Measurements from ENCODE around the gene EML4.
"Not testable (repeated sequence)": the region's sequence is repeated elsewhere in the genome, so short reads cannot be mapped to it uniquely, and the experiment has no call there.

EML4 gene

GRCh38 chr2:42132966-42133641 is 36.0 kb upstream of the EML4 start:
- ChIA-PET CTCF (interaction anchor here (0.7 to 1.9 kb wide), 14 partner anchors 9 to 88 kb away, joined by 3 to 7 read pairs (median 4); no protein-coding TSS in a partner anchor), POLR2A (interaction anchor here (0.6 to 1.5 kb wide), 4 partner anchors 10 to 37 kb away, joined by 3 to 5 read pairs (median 3); no protein-coding TSS in a partner anchor)
- peak; percentile 92 to 97 (median 96) for DNase-seq
- no peak overlapping the region for H3K27ac ChIP-seq (ENCODE audit: insufficient read depth in 1 of 2, low read depth in 1 of 2, low read length in 2 of 2, poor library complexity in 1 of 2, severe bottlenecking in 2 of 2)
- H3K36me3 ChIP-seq (ENCODE audit: control insufficient read depth in 4 of 4, insufficient read depth in 4 of 4, low read length in 3 of 4), result no peaks in the 10 kb centered on the region
- peaks cover 0 to 8% (median 0%) of the 10 kb centered on the region in 5 experiments for H3K27me3 ChIP-seq (replicated peaks in 2 of 5; ENCODE audit: control insufficient read depth in 4 of 5, insufficient read depth in 5 of 5, low read length in 4 of 5)
- peak overlapping the region in 1 of 7 experiments; percentile 64 for H3K4me3 ChIP-seq (ENCODE audit: control insufficient read depth in 1 of 7, extremely low read depth in 1 of 7, insufficient read depth in 4 of 7, low read depth in 2 of 7, low read length in 6 of 7)
- H3K9me3 ChIP-seq (ENCODE audit: control extremely low read depth in 1 of 5, control insufficient read depth in 4 of 5, insufficient read depth in 2 of 5, low read depth in 1 of 5, low read length in 4 of 5), result no peaks in the 10 kb centered on the region
- H3K4me1 ChIP-seq (ENCODE audit: control extremely low read depth in 1 of 4, control insufficient read depth in 4 of 4, insufficient read depth in 4 of 4, low read length in 3 of 4), result peaks cover 17 to 72% (median 54%) of the 10 kb centered on the region in 4 experiments
- 8% methylated on average over 14 of the region's 17 CpGs for WGBS (ENCODE audit: insufficient coverage)

- H3K27me3 ChIP-seq (replicated peaks in 2 of 5; ENCODE audit: control insufficient read depth in 4 of 5, insufficient read depth in 5 of 5, low read length in 4 of 5), result peaks cover 0 to 5% (median 0%) of the 10 kb centered on the region in 5 experiments
- no peaks in the 10 kb centered on the region for H3K9me3 ChIP-seq (ENCODE audit: control extremely low read depth in 1 of 5, control insufficient read depth in 4 of 5, insufficient read depth in 2 of 5, low read depth in 1 of 5, low read length in 4 of 5)
- no peaks in the 10 kb centered on the region for H3K36me3 ChIP-seq (ENCODE audit: control insufficient read depth in 4 of 4, insufficient read depth in 4 of 4, low read length in 3 of 4)
- no peak for DNase-seq
- H3K4me3 ChIP-seq (ENCODE audit: control insufficient read depth in 1 of 7, extremely low read depth in 1 of 7, insufficient read depth in 4 of 7, low read depth in 2 of 7, low read length in 6 of 7), result peak overlapping the region in 1 of 7 experiments; percentile 64
- H3K4me1 ChIP-seq (ENCODE audit: control extremely low read depth in 1 of 4, control insufficient read depth in 4 of 4, insufficient read depth in 4 of 4, low read length in 3 of 4), result peaks cover 11 to 65% (median 48%) of the 10 kb centered on the region in 4 experiments
- ChIA-PET CTCF (interaction anchor here (1.0 to 1.9 kb wide), 4 partner anchors 8 to 46 kb away, joined by 3 to 7 read pairs (median 4); no protein-coding TSS in a partner anchor), POLR2A (interaction anchor here (1.5 kb wide), 1 partner anchor 13 kb away, joined by 3 read pairs; no protein-coding TSS in a partner anchor)
- no peak overlapping the region for H3K27ac ChIP-seq (ENCODE audit: insufficient read depth in 1 of 2, low read depth in 1 of 2, low read length in 2 of 2, poor library complexity in 1 of 2, severe bottlenecking in 2 of 2)
- 95% methylated on average over 7 of the region's 11 CpGs for WGBS (ENCODE audit: insufficient coverage)
Measured at GRCh38 chr2:42133771-42134195, 35.4 kb upstream of the EML4 start.

GRCh38 chr2:42134401-42134932 is 34.7 kb upstream of the EML4 start:
- CTCF ChIA-PET, result interaction anchor here (1.2 to 1.3 kb wide), 3 partner anchors 20 to 62 kb away, joined by 3 to 5 read pairs (median 3); no protein-coding TSS in a partner anchor
- DNase-seq; H3K27me3 ChIP-seq (replicated peaks in 2 of 5; ENCODE audit: control insufficient read depth in 4 of 5, insufficient read depth in 5 of 5, low read length in 4 of 5); H3K27ac ChIP-seq (ENCODE audit: insufficient read depth in 1 of 2, low read depth in 1 of 2, low read length in 2 of 2, poor library complexity in 1 of 2, severe bottlenecking in 2 of 2); H3K9me3 ChIP-seq (ENCODE audit: control extremely low read depth in 1 of 5, control insufficient read depth in 4 of 5, insufficient read depth in 2 of 5, low read depth in 1 of 5, low read length in 4 of 5); H3K36me3 ChIP-seq (ENCODE audit: control insufficient read depth in 4 of 4, insufficient read depth in 4 of 4, low read length in 3 of 4); H3K4me3 ChIP-seq (ENCODE audit: control insufficient read depth in 1 of 7, extremely low read depth in 1 of 7, insufficient read depth in 4 of 7, low read depth in 2 of 7, low read length in 6 of 7): not testable (repeated sequence)
- 80% methylated on average over 5 of the region's 10 CpGs for WGBS (ENCODE audit: insufficient coverage)
- H3K4me1 ChIP-seq (ENCODE audit: control extremely low read depth in 1 of 4, control insufficient read depth in 4 of 4, insufficient read depth in 4 of 4, low read length in 3 of 4), result peaks cover 7 to 59% (median 41%) of the 10 kb centered on the region in 4 experiments
- POLR2A ChIA-PET, result interaction anchor here (1.5 kb wide), 1 partner anchor 14 kb away, joined by 3 read pairs; no protein-coding TSS in a partner anchor

- WGBS (ENCODE audit: insufficient coverage), result 88% methylated on average over 4 of the region's 4 CpGs
- Histone ChIP-seq H3K27ac (ENCODE audit: insufficient read depth in 1 of 2, low read depth in 1 of 2, low read length in 2 of 2, poor library complexity in 1 of 2, severe bottlenecking in 2 of 2) (no peak overlapping the region), H3K4me3 (ENCODE audit: control insufficient read depth in 1 of 7, extremely low read depth in 1 of 7, insufficient read depth in 4 of 7, low read depth in 2 of 7, low read length in 6 of 7) (no peak overlapping the region)
Measured at GRCh38 chr2:42135381-42136312, 33.5 kb upstream of the EML4 start.

GRCh38 chr2:42136782-42137124 is 32.4 kb upstream of the EML4 start:
- Histone ChIP-seq H3K27me3 (replicated peaks in 2 of 5; ENCODE audit: control insufficient read depth in 4 of 5, insufficient read depth in 5 of 5, low read length in 4 of 5) (peaks cover 0 to 3% (median 0%) of the 10 kb centered on the region in 5 experiments), H3K9me3 (ENCODE audit: control extremely low read depth in 1 of 5, control insufficient read depth in 4 of 5, insufficient read depth in 2 of 5, low read depth in 1 of 5, low read length in 4 of 5) (no peaks in the 10 kb centered on the region), H3K4me3 (ENCODE audit: control insufficient read depth in 1 of 7, extremely low read depth in 1 of 7, insufficient read depth in 4 of 7, low read depth in 2 of 7, low read length in 6 of 7) (no peak overlapping the region), H3K4me1 (ENCODE audit: control extremely low read depth in 1 of 4, control insufficient read depth in 4 of 4, insufficient read depth in 4 of 4, low read length in 3 of 4) (peaks cover 4 to 52% (median 33%) of the 10 kb centered on the region in 4 experiments), H3K36me3 (ENCODE audit: control insufficient read depth in 4 of 4, insufficient read depth in 4 of 4, low read length in 3 of 4) (no peaks in the 10 kb centered on the region), H3K27ac (ENCODE audit: insufficient read depth in 1 of 2, low read depth in 1 of 2, low read length in 2 of 2, poor library complexity in 1 of 2, severe bottlenecking in 2 of 2) (no peak overlapping the region)
- WGBS (ENCODE audit: insufficient coverage), result 96% methylated on average over 2 of the region's 2 CpGs
- no peak for DNase-seq
- CTCF ChIA-PET, result interaction anchor here (1.1 kb wide), 1 partner anchor 28 kb away, joined by 4 read pairs; no protein-coding TSS in a partner anchor
- POLR2A ChIA-PET, result interaction anchor here (0.7 kb wide), 1 partner anchor 310 kb away, joined by 3 read pairs; no protein-coding TSS in a partner anchor

More at GRCh38 chr2:42135381-42136312, 33.5 kb upstream of the EML4 start:
- DNase-seq, result peak in 2 of 3 donors; percentile 24 to 33
- Histone ChIP-seq H3K4me1 (ENCODE audit: control extremely low read depth in 1 of 4, control insufficient read depth in 4 of 4, insufficient read depth in 4 of 4, low read length in 3 of 4) (peaks cover 0 to 47% (median 29%) of the 10 kb centered on the region in 4 experiments), H3K9me3 (ENCODE audit: control extremely low read depth in 1 of 5, control insufficient read depth in 4 of 5, insufficient read depth in 2 of 5, low read depth in 1 of 5, low read length in 4 of 5) (no peaks in the 10 kb centered on the region), H3K27me3 (replicated peaks in 2 of 5; ENCODE audit: control insufficient read depth in 4 of 5, insufficient read depth in 5 of 5, low read length in 4 of 5) (peaks cover 0 to 3% (median 0%) of the 10 kb centered on the region in 5 experiments), H3K36me3 (ENCODE audit: control insufficient read depth in 4 of 4, insufficient read depth in 4 of 4, low read length in 3 of 4) (no peaks in the 10 kb centered on the region)
- ChIA-PET CTCF (interaction anchor here (1.2 to 1.3 kb wide), 3 partner anchors 19 to 61 kb away, joined by 3 to 5 read pairs (median 3); no protein-coding TSS in a partner anchor), POLR2A (interaction anchor here (0.6 kb wide), 1 partner anchor 14 kb away, joined by 4 read pairs; no protein-coding TSS in a partner anchor)

GRCh38 chr2:42137125-42137841 is 31.9 kb upstream of the EML4 start:
- Histone ChIP-seq H3K27ac (ENCODE audit: insufficient read depth in 1 of 2, low read depth in 1 of 2, low read length in 2 of 2, poor library complexity in 1 of 2, severe bottlenecking in 2 of 2) (no peak overlapping the region), H3K27me3 (replicated peaks in 2 of 5; ENCODE audit: control insufficient read depth in 4 of 5, insufficient read depth in 5 of 5, low read length in 4 of 5) (peaks cover 0 to 1% (median 0%) of the 10 kb centered on the region in 5 experiments), H3K9me3 (ENCODE audit: control extremely low read depth in 1 of 5, control insufficient read depth in 4 of 5, insufficient read depth in 2 of 5, low read depth in 1 of 5, low read length in 4 of 5) (no peaks in the 10 kb centered on the region), H3K4me1 (ENCODE audit: control extremely low read depth in 1 of 4, control insufficient read depth in 4 of 4, insufficient read depth in 4 of 4, low read length in 3 of 4) (peaks cover 10 to 56% (median 37%) of the 10 kb centered on the region in 4 experiments), H3K4me3 (ENCODE audit: control insufficient read depth in 1 of 7, extremely low read depth in 1 of 7, insufficient read depth in 4 of 7, low read depth in 2 of 7, low read length in 6 of 7) (no peak overlapping the region), H3K36me3 (ENCODE audit: control insufficient read depth in 4 of 4, insufficient read depth in 4 of 4, low read length in 3 of 4) (no peaks in the 10 kb centered on the region)
- ChIA-PET POLR2A (no interaction called here), CTCF (interaction anchor here (1.1 kb wide), 1 partner anchor 28 kb away, joined by 4 read pairs; no protein-coding TSS in a partner anchor)
- DNase-seq, result no peak
- WGBS (ENCODE audit: insufficient coverage), result 100% methylated on average over 1 of the region's 5 CpGs
